ENCODE data around the gene KLHL14. TPM values are rescaled to one million over a fixed set of nuclear protein-coding genes. Genes with fewer than 3 reads are reported as not detected.

The KLHL14 gene
- total and polyA plus RNA-seq, 2 of the 13 experiments (the other 11 are each of a cell fraction or from before 2014, with no cell fraction given) = 16.0 to 41.8 TPM

DNA sequence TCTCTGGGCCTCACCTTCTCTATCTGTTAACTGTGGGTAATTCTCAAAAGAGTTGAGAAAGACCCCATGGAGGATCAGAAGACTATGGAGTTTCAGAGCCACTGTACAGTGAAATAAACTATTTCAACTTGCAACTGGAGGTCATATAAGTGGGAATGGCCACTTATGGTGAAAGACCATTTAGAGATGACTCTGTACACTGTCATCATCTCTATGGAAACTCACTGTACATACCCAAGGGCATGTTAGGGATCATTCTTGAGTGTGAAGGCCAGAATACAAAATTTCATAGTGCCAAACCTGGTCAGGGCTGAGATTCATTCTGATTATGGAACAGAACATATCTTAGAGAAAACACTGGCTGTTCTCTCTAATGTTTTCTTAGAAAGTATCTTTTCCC is 149.3 kb downstream of the KLHL14 start:
- ATAC-seq = no peak
- no peak for FAIRE-seq
- H3K27ac ChIP-seq (ENCODE audit: extremely low read length, insufficient read depth, low read length) = no peak overlapping the region
- BruUV-seq (replicated peaks) = no TSS peak
- H3K4me2 ChIP-seq (ENCODE audit: low read depth, low read length) = no peak overlapping the region
- no peaks in the 10 kb centered on the region; a peak in 1 of 5 replicates for H3K27me3 ChIP-seq (ENCODE audit: control insufficient read depth in 1 of 2, insufficient read depth in 2 of 2, low read length in 2 of 2)
- H3K9ac ChIP-seq (ENCODE audit: insufficient read depth, low read depth, low read length) = no peak overlapping the region
- no peaks in the 10 kb centered on the region for H3K79me2 ChIP-seq (ENCODE audit: insufficient read depth, low read length)
- ChIA-PET POLR2A (no interaction called here), CTCF (ENCODE audit: low intra/inter-chr PET ratio, low total read pairs) (no interaction called here)
- H3K36me3 ChIP-seq (replicated peaks in 1 of 2; ENCODE audit: control insufficient read depth in 1 of 2, insufficient read depth in 2 of 2, low read length in 2 of 2) = no peaks in the 10 kb centered on the region
- no peak for TF ChIP-seq ATM (IDR thresholded peaks at IDR 0.05; ENCODE audit: borderline replicate concordance)
- TF ChIP-seq SP5 (CRISPR knock-in tag; IDR thresholded peaks at IDR 0.05; ENCODE audit: borderline replicate concordance, low read depth) = no peak
- no peak overlapping the region for H3K4me3 ChIP-seq (replicated peaks in 1 of 3; ENCODE audit: insufficient read depth in 1 of 3, low read depth in 2 of 3, low read length in 3 of 3)
- H3K4me1 ChIP-seq (ENCODE audit: insufficient read depth, low read length) = no peaks in the 10 kb centered on the region
- no peak for DNase-seq (ENCODE audit: low spot score)
- no peaks in the 10 kb centered on the region for H4K20me1 ChIP-seq (ENCODE audit: insufficient read depth, low read length)
- intact Hi-C loops (cut with micrococcal nuclease; ENCODE audit: unreplicated experiment) = no loop called here
- no peaks in the 10 kb centered on the region for H3K9me3 ChIP-seq (ENCODE audit: low read length)
- no peak overlapping the region for H2AFZ ChIP-seq (ENCODE audit: low read length)
- in situ Hi-C loops (cut with HindIII; ENCODE audit: extremely low pct_ligation_motif_present, low pct_unique_long_range_greater_than_20kb) = no loop called here

Small RNA genes lying within 50 kb of the gene (small RNA-seq; reads per million reads assigned to genes)
- gene AC012123.2 (ENCODE audit: insufficient read depth in 2 of 3, insufficient read length in 3 of 3, low read depth in 2 of 3, low replicate concordance in 1 of 3) = 0 reads per million in 3 experiments

All from HepG2 (cell line).